Pons (tissue), 1 donor: ENCODE measurements around the gene ZFR2.

Source experiments
- DNase-seq: peaks from one replicate; pipeline ENCODE4 v3.0.0-alpha.2; 2016; ENCODE audit warnings: low spot score

Gene ZFR2

DNA sequence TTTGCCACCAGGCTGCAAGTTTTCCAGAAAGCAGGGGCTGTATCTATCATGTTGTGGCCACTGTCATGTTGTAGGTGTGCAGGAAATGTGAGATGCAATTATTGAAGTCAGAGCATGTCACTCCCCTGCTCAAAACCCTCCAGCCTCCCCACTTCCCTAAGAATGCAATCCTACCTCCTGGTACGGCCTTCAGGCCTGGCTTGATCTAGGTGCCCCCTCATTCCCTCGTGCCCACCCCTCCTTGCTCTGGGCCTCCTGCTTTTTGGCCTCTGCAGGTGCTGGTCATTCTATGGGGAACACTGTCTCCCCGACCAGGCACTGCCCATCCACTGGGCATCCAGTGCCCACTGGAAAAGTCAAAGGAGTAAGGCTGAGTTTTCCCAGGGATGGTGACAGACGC lies 54.2 kb downstream of the ZFR2 start:
- no peak for DNase-seq

DNA sequence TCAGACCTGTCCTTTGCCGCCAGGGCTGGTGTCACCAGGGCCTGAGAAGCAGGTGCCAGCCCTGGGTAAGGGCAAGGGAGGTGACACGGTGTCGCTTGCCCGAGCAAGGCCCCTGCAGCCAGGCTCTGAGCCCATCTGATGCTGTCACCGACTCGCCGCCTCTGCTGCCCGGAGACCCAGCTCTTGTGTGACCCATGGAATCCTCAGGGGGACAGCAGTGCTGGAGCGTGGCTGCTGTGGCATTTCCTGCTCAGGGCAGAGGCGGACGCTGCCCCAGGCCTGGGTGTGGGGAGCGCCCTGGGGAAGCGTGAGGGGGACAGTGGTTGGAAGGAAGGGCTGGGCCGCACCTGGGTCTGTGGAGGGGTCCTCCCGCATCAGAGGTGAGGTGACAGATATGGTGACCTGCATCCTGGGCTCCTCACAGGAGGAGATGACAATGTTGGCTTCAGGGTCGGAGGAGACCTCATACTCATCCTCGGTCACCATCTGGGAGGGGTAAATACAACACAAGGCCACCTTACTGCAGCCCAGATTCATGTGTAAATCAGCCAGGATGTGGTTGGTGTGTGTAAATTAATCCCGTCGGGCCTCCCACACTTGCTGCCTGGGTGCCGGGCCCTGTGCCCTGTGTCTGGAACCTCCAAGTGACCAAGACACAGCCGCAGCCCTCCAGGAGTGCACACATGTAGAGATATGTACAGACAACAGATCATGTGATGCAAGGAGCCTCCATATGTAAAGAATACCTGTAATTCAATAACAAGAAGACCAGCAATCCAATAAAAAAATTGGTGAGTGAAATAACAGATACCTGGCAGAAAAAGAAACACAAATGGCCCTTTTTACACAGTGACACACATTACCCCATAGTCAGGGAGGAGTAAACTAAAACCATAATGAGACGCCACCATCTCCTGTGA lies 55.1 kb downstream of the ZFR2 start:
- DNase-seq: no peak

DNA sequence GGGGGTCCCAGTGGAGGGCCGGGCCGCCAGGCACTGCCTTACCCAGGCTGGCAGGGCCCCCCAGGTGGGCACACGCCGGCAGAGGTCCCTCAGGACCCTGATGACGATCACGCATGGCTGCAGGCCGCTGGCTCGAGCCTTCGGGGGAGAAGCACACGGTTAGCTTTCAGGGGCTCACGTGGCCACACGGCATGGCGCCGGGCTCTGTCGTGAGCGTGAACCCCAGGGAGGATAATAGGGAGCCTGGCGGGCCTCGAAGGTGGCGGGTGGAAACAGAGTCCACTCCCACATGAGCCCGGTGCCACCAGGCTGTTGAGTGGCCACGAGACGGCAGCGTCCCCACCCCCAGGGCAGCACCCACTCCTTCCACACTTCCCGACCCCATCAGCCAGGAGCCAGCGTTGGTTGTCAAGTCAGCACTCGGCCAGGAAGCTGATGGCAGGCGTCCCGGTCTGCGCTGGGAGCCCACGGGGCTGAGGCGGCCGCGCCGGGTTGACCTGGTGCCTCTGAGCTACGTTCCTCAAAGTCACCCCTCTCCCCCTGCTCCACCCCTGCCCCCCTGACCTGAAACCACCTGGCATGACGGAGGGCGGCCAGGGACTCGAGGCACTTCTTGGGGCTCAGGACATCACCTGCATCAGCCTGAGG lies 58.0 kb downstream of the ZFR2 start:
- DNase-seq: no peak

DNA sequence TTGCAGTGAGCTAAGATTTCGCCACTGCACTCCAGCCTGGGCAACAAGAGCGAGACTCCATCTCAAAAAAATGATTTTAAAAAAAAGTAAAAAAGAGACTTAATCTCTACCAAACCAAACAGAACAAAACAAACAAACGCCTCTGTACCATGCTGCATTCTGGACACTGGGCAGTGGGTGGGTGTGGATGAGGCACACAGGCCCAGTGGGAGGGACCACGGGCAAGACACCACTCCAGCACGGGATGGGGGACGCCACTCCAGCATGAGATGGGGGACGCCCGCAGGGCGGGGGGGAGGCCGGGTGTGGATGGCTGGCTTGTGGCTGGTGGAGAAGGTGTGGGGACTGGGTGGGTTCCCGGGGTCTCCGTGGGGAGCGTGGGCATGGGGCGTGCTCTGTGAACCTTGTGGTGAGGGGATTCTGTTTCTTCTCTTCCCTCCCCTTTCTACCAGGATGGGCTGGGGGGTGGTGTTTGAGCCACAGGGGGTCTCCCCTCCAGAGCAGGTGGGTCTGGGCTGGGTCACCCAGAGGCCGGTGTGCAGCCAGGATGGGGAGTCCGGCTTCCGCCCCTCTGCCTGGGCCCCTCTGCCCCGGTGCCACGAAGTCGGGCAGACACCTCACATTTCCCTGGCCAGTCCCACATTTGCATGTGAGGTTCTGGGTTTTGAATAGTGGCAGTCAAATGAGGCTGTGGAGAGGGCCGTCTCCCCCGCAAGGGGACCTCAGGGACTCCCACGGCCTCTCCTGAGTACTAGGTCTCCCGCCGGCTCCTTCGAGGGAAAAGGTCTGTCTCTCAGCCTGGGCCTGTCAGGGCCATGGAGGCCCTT lies 58.7 kb downstream of the ZFR2 start:
- no peak for DNase-seq

DNA sequence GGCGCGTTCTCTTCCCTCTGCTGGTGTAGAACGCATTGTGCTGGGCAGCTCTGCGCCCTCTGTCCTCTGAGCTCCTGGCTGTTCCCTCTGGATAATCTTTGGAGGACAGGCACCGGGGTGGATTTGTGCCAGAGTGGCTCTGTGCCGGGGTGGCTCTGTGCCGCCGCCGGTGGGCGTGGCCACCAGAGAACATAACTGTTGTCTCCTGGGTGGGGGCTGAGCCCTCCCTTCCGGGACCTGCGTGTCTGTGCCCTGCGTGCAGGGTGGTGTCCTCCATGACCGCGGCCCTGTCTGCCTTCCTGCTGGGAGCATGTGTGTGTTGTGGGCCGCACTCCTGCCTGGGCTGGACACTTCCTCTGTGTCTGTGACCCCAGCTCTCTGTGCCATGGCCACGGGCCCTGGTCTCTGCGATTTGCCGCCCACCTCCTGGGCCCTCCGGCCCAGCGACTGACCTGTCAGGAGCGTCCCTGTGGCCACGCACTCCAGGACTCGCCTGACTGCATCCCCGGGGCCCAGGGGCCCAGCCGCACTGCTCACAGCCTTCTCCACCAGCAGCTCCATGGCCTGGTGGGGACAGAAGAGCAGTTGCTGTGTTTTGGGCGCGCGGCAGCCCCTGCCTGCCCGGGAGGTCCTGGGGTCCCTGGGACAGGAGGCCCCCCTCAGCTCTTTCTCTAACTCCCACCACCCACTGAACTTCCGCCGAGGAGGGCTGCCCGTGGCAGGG lies 60.3 kb downstream of the ZFR2 start:
- no peak for DNase-seq

DNA sequence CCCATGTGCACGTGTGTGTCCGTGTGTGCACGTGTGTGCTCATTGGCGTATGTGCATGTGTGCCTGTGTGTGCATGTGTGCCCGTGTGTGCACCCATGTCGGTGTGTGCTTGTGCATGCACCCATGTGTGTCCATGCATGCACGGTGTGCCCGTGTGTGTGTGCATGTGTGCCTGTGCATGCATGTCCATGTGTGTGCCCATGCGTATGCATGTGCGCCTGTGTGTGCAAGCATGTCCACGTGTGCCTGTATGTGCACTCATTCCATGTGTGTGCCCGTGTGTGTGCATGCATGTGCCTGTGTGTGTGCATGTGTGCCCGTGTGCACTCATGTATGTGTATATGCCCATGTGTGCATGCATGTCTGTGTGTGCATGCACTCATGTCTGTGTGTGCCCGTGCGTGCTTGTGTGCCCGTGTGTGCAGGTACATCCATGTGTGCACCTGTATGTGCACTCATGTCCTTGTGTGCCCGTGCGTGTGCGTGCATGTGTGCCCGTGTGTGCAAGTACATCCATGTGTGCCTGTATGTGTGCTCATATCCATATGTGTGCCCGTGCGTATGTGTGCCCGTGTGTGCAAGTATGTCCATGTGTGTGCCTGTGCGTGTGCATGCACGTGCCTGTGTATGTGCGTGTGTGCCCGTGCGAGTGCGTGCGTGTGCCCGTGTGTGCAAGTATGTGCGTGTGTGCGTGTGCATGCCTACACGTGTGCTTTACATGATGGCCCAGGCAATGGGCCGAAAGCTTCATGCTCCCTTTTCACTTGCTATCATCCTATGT lies 61.1 kb downstream of the ZFR2 start:
- DNase-seq: no peak

DNA sequence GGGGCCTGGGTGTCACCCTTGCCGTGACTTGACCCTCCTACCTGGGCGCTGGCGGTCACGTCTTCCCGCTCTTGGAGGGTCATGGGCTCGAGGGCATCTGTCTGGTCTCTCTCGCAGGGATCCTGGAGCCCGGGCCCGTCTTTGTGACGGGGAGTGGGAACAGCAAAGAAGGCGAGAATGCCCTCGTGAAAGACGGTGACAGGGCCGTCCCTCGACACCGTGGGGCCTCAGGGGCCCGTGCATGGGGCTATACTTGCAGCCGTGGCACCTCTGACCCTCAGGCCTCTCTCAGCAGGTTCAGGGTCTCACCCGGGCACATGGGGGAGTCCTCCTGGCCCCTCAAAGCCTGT lies 61.7 kb downstream of the ZFR2 start:
- DNase-seq: no peak

DNA sequence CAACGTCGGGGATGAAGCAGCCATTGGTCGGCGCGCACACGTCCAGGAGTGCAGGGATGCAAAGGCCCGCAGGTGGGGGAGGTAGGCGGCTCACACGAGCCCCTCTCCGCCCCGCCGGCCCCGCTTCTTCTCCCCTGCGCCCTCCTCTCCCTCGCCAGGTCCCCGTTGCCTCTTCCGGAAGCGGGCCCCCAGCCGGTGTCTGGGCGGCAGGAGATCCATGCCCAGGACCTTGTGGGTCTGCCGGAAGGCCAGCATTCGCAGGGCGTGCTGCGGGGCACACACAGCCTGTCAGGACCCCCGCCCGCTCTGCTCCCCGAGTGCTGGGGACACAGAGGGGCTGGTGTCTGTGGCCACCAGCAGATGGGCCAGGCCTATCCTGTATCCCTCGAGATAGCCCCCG lies 63.0 kb downstream of the ZFR2 start:
- DNase-seq: no peak

DNA sequence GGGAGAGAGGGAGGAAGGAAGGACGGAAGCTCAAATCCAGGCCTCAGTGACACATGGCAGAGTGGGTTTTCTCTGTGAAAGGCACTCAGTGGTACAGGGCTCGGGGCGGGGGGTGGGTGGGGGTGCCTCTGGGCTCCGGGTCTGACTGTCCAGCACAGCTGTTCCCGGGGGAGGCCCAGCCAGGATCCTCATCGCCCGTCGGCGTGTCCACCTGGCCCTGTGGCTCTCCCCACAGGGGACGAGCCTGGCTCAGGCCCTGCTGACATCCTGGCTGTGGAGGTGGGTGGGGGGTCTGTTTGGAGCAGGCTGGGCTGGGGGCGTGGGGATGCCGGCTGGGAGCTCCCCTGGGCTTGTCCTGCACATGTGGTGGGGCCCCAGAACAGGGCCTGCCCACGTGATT lies 64.4 kb downstream of the ZFR2 start:
- DNase-seq: no peak

DNA sequence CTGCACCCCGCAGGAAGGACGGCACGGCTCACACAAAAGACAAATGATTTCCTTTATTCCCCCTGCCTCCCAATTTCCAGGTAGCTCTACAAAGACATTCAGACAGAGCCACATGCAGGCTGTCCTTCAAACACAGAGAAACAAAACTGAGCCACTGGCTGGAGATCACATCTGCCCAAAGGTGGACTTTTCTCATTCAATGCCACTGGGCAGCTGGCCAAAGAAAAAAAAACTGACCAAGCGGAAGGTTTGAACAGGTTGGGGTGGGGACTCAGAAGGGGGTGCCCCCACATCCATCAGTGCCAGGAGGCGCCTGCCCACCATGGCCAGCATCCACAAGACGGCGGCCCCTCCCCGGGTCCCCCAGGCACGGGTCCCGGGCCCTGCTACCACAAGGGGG lies 64.9 kb downstream of the ZFR2 start:
- DNase-seq: no peak

DNA sequence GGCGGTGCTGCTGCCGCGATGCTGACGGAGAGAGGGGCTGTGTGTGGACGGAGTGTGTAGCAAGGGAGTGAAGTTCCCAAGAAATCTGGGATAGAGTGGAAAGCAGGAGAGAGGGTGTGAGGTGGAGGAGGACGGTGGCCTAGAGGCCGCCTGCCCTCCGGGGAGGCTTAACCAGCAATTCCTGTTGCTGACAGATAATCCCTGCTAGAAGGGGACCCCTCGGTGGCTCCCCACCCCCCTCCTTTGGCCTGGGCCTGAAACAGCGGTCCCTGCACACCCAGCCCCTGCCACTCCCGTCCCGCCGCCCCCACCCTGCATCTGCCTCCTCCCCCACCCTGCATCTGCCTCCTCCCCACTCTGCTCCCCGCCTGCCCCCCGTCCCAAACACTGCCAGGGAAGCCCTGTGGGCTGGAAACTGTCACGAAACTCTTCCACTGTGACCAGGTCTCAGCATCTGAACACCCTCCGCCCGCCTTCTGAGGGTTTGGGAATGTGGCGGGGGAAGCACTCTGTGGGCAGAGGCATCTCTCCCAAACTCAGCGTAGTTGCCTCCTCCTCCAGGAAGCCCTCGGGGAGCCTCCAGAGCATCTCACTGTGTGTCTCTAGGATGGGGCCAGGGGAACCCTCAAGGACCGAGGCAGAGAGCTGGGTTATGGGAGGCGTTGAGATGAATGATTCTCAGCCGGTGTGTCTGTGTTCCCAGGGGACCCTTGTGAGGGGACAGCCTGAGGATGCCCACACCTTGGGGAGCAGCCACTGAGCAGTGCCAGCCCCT lies 65.5 kb downstream of the ZFR2 start:
- no peak for DNase-seq

DNA sequence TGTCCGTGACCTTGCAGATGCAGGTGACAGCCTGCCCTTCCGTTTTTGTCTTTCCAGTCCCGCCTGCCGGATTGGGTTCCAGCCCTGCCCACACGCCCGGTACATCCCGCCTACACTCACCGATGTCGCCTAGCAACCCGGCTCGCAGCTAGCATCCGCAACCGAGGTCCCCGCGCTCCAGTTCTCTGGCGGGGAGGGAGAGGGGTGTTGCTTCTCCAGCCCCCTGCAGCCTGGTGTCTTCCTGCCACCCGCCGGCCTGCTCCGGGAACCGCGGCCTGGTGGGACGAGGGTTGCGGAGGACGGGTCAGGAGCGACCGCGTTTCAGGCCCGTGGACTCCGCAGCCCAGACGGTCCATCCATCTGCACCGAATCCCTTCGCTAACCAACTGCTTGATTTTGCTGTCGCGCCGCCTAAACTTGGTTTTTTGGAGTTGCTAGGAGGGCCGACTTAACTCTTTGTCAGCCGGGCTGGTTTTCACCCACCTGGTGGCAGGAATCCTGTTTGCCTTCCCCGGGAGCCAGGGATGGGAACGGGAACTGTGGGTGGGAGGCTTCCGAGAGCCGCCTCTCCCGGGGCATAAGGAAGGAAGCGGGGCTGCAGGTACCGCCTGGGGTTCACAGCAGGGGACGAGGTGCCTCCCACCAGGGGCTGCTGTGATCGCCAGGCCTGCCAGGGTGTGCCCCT lies 67.3 kb downstream of the ZFR2 start:
- DNase-seq: peak; percentile 5

DNA sequence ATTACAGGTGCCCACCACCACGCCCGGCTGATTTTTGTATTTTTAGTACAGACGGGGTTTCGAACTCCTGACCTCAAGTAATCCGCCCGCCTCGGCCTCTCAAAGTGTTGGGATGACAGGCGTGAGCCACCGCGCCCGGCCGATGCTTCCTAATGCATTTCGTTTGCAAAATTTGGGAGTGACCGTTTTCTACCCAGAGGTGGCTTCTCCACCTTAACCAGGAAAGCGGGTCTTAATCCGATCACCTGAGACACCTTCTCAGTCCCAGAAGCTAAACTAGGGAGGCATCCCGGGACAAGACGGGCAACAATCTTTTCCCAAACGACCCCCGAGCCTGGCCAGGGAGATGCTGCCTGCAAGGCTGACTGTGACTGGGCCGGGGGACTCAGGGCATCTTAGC lies 67.8 kb downstream of the ZFR2 start:
- no peak for DNase-seq

DNA sequence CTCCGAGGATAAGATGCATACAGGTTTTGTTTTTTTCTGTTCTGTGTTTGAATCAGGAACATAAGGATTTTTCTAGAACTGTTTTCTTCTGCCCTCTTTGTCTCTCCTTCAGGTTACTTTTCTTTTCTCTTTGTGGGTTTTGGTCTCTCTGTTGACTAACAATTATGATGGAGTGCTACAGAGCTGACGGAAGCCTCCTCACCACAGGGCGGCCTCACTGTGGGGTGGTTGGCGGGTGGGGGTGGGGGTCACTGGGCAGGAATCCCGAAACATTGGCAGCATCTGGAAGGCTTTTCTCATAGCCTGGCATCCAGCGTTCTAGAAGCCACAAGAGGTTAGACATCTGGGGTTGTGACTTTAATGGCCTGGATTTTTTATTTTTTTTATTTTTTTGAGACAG lies 70.7 kb downstream of the ZFR2 start:
- DNase-seq: no peak

DNA sequence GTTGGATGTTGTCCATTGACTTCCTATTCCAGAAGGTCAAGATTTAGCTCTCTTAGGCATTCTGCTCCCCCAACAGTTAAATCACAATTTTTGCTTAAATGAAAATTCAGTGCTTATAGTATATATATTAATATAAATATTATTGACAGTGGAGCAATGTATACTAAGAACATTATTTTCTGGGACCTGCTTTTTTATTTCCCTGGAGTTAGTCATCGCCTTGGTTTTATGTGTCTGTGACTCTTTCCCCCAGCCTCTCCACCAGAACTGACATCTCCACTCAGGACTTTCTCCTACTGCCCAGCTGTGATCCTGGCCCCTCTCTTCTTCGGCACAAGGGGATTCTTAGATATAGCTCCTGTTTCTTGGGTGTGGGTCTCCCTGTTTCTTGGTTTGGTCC lies 72.5 kb downstream of the ZFR2 start:
- DNase-seq: no peak

DNA sequence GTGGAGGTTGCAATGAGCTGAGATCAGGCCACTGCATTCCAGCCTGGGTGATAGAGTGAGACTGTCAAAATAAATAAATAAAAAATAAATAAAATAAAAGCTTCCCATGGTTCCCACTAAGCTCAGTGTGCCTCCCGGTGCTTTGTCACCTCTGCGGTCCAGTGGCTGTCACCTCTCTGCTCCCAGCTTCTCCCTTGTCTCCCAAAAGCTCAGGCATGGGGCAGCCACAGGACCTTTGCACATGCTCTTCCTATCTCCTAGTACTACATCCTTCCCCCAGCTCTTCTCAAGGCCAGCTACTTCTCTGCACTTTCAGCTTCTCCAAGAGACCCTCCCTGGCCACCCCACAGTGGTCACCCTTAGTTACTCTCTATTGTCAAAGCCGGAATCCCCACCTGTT lies 75.0 kb downstream of the ZFR2 start:
- no peak for DNase-seq

DNA sequence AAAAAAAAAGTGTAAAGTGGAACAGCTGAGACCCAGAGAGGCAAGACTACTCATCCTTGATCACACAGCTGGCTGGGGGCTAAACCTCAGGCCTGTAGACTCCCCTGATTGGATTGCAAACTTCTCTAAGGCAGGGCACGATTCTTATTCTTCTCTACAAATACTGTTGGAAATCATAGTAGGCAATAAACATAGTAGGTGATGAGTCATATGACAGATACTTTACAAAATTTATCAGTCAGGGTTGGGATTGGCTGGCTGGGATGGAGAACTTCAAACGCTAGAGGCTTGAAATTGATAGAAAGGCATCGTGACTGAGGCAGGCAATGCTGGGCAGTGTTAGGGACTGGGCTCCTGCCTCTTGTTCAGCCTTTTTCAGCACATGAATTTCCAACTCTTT lies 76.7 kb downstream of the ZFR2 start:
- no peak for DNase-seq

DNA sequence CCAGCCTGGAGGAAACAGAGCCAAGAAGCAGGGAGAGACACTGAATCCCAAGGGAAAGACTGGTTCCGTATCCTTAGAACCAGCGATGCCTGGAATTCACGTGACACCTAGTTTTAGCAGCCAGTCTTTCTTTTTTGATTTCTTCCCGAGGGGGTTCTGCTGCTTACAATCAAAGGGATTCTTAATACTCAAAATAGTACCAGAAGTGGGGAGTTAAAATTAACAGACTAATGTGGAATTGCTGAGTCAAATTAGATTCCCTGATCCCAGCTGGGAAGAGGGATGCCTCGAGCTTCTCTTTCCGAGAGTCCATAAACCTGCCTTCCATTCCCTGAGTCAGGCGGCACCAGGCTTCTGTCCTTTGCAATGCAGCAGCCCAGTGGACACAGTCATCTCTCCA lies 77.9 kb downstream of the ZFR2 start:
- no peak for DNase-seq

DNA sequence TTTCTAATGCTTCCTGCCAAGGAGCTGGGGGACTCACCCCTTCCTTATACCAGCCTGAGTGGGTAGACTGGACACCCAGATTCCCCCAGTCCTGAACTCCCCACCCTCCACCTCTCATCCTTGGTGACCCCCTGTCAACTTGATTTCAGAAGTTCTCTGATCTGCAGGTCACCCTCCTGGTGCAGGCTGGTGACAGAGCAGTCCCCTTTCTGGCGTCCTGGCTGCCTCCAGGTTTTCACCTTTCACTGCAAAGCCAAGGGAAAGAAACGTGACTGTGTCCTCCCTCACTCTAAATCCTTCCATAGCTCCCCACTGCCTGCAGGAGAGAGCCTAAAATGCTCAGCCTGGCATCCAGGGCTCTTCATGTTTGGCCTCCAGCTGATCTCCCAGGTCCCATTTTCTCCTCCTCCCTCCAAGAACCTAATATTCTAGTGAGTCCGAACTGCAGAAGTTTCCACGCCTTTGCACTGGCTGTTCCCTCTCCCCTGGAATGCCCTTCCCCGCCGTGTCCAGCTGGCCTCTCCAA lies 78.6 kb downstream of the ZFR2 start:
- no peak for DNase-seq
